G401 (cell line): ENCODE measurements around the gene ADGRD1. TPM values are rescaled to one million over a fixed set of nuclear protein-coding genes. Genes with fewer than 3 reads are reported as not detected.

Experiments
- DNase-seq: peaks from one replicate; pipeline ENCODE4 v3.0.0-alpha.2; 2015; ENCODE audit warnings: low spot score
- in situ Hi-C: cut with HindIII; loops from 2 replicates; pipeline ENCODE4 v1.10.0; 2016; ENCODE audit warnings: low sequenced_read_pairs, mixed read lengths
- total RNA-seq: library from RNA; depleted of rRNA; stranded (reverse); fragments of >200 nt; shearing (Covaris generic); gene quantifications from 2 replicates; pipeline ENCODE4 v1.2.3, GENCODE V29; 2014

ADGRD1 gene
- total RNA-seq, 1 experiment from 2014 or later = 0.51 TPM

DNA sequence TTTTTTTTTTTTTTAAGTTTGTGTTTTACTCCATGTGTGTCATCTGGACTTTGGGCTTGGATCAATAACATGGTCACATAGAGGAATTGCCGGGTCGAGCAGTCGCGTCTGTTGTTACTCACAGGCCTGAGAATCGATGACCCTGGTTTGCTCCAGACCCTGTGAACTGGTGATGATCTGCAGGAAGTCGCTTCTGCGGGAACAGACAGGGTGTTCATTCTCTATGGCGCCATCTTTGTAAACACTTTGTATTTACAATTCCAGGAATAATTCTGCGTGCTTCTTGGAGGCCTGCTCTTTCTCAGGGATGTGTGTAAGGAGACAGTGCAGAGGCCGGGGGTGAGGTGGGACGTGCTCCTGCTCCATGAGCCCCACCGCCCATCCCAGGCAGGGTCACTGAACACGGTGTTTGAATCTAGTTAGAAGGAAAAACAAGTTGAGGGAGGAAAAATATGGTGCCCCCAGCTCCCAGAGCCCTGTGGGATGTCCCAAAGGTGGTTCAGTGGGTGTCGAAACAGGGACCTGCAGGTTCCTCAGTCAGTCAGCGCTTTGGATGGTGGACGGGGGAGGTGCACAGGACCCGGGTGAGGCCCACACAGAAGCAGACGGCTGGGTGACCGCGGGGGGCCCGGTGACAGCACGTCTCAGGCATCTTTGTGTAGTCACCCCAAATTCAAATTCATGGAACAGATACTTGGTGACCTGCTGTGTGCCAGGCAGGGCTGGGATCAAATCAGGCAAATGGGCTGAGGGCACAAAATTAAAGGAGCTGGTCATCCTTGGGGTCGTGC is 58.8 kb downstream of the ADGRD1 start:
- in situ Hi-C loops = no loop called here
- no peak for DNase-seq

DNA sequence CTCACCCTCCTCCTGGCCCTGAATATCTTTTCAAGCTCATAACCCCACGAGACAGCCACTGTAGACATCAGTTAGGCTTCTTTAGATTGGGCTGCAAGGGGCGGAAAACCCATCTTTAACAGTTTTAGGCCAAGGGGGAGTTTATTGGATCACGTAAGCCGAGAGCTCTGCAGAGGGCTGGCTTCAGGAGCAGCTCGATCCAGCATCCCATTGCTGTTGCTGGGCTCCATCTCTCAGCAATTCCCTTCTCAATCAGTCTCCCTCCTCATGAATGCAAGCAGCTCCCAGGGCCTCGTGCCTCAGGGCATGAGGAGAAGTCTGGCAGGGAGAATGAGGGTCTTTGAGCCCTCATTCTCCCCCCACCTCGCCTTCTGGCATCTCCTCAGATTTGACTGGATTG is 59.4 kb downstream of the ADGRD1 start:
- in situ Hi-C loops = no loop called here
- no peak for DNase-seq

GRCh38 chr12:131014343-131014742 is 60.6 kb downstream of the ADGRD1 start:
- no peak for DNase-seq
- in situ Hi-C loops = no loop called here

DNA sequence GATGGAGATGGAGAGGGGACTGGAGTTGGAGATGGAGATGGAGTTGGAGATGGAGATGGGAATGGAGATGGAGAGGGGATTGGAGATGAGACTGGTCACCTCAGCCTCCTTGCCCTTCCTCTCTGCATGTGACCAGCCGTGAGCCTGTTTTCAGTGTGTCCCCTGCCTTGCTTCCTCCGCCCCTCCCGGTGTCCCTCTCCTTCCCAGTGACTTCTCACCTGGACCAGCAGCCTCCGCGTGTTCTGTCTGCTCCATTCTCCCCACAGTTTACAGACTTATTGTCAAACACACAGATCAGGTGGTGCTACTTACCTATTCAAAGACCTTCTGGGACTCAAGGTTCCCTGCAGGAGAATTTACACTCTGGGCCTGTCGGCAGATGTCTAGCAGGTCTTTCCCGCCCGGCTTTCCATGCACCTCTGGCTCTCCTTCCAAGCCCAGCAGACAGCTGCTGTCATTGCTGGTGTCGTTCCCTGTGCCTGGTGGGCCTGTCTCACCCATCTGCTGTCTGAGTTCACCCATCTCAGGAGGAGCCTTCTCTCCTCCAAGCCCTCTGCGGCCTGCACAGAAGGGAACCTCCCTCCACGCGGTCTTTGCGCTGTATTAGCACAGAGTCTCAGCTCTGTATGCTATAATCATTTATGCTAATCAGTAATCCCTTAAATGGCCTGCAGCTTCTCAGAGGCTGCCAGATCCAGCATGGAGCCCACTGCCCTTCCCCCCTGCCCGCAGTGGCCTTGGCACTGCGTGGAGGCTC is 62.1 kb downstream of the ADGRD1 start:
- no peak for DNase-seq
- in situ Hi-C loops = no loop called here

DNA sequence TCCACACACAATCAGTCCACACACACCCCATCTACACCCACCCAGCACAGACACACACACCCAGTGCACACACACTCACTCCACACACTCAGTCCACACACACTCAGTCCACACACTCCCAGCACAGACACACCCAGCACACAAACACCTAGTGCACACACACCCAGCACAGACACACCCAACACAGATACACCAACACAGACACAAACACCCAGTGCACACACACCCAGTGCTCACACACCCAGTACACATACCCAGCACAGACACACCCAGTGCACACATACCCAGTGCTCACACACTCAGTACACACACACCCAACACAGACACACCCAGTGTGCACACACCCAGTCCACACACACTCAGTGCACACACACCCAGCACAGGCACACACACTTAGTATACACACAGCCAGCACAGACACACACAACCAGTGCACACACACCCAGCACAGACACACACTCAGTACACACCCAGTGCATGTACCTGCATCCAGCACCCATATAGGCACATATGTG is 63.8 kb downstream of the ADGRD1 start:
- in situ Hi-C loops = no loop called here

DNA sequence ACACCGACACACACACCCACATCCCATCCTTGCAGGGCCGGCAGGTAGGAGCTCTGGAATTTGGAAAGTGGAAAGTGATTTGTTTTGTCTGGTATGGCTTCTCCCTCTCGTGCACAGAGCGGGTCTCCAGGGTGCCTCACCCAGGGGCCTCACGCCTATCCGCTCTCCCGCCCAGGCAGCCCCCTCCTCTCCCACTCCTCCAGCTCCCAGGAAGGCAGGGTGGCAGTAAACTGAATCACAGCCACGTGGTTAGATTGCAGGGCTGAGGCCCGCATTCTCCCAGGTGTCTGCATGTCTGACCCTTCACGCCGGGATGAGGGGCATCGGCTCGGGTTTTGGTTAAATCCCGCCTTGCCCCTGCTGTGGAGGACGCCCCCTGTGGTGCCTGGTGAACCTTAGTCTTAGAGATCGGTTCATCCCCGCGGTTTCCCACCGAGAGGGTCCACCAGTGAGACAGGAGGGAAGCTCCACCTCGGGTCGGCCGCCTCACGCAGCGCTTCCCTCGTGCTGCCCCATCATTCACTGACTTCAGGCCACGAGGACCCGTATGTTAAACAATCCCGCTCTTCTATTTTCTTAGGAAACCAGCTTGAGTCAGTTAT is 64.4 kb downstream of the ADGRD1 start:
- DNase-seq = no peak
- in situ Hi-C loops = no loop called here

More for the DNA sequence above, 63.8 kb downstream of the ADGRD1 start:
- DNase-seq = no peak

DNA sequence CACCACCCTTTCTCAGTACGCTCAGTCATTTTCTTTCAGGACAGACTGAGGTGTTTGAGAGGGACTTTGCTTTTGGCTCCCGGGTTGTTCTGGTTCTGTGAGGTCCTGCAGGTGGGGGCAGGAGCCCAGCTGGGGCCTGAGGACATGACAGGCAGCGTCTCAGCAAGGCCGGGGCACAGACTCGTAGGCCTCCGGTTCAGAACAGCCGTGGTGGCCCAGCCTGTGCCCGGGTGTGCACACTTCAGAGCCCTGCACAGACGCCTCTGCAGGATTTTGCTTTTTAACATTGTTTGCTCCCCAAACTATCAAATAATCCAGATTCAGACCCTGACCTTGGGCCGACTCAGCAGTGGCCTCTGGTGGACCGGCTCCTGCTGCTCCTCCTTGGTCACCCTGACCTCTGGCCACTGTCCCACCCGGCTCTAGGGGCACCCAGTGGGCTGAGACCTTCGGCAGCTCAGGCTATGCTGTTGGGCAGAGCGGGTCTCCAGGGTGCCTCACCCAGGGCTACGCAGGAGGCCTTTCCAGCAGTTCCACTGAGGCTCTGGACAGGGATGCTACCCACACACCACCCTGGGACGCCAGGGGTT is 65.2 kb downstream of the ADGRD1 start:
- no peak for DNase-seq
- in situ Hi-C loops = no loop called here

GRCh38 chr12:131020326-131021153 is 66.8 kb downstream of the ADGRD1 start:
- in situ Hi-C loops = no loop called here

GRCh38 chr12:131021154-131021541 is 67.4 kb downstream of the ADGRD1 start:
- in situ Hi-C loops = no loop called here
- no peak for DNase-seq

More at GRCh38 chr12:131020326-131021153, 66.8 kb downstream of the ADGRD1 start:
- DNase-seq = no peak

- no peak for DNase-seq
- in situ Hi-C loops = no loop called here
Observed at GRCh38 chr12:131024026-131024425, 70.3 kb downstream of the ADGRD1 start.

DNA sequence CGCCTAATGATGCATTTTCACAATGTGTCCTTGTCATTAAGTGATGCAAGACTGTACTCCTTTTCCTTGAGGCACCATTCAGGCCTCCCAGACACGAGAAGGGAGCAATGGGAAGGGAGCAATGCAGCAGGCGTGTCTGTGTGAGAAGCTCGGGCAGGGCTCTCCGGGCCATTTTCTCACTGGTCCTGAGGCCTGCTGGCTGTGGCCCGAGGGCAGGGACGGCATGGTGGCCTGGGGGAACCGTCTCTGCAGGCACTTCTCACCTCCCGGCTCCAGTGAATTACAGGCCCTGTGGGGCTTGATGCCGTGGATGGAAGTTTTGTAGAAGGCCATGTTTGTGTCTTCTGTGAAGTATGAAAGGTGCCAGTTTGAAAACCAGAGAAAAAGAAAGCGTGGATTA is 71.0 kb downstream of the ADGRD1 start:
- in situ Hi-C loops = no loop called here
- DNase-seq = no peak

- in situ Hi-C loops = no loop called here
- DNase-seq = no peak
Observed at GRCh38 chr12:131025234-131025633, 71.5 kb downstream of the ADGRD1 start.

DNA sequence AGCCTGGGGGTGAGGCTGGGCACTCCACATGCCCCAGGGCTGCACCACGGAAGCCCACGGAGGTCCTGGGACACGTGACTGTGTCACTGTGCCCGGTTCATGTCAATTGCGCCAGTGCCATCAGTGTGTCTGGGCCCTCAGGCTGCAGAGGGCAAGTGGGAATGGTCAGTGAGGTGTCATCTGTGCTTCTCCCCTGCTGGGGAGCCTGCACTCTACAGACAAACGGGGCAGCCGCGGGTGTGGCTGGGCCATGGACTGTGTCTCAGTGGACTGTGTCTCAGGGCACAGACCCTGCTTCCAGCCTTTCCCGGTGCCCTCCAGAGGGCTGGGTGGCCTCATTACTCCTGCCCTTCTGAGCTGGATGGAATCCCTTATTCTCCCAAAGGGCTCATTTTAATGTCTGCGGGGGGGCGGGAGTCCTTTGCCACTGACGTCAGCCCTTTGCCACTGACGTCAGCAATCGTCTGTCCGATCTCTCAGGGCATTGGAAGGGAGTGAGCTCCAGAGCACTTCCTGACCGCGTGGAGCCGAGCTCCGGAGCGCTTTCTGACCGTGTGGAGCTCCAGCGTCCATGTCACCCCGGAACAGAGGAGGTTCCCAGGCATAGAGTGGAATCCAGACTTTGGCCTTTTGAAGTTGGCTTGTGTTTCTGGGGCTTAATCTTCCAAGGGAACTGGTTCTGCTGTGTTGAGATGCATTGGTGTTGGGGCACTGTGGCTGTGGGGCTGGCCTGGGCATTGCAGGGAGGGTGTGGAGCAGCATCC is 72.4 kb downstream of the ADGRD1 start:
- in situ Hi-C loops = no loop called here
- no peak for DNase-seq

- DNase-seq = no peak
- in situ Hi-C loops = no loop called here
Observed at GRCh38 chr12:131026754-131027153, 73.0 kb downstream of the ADGRD1 start.

DNA sequence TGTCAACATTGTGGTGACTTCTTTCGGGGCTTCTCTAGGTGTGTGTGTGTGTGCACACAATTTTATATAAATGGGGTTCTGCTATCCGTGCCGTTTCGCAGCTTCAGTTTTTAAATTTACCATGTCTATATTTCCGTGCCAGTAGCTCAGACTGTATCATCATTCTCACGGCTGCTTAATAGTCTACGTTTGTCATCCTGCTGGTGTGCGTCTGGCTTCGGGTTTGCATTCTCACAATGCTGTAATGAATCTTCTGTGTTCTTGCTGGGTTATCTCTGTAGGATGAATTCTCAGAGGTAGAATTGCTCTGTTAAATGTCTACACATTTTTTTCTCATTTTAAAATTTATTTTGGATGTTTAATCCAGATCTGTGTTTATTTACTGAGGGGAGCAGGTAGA is 73.6 kb downstream of the ADGRD1 start:
- no peak for DNase-seq
- in situ Hi-C loops = no loop called here

DNA sequence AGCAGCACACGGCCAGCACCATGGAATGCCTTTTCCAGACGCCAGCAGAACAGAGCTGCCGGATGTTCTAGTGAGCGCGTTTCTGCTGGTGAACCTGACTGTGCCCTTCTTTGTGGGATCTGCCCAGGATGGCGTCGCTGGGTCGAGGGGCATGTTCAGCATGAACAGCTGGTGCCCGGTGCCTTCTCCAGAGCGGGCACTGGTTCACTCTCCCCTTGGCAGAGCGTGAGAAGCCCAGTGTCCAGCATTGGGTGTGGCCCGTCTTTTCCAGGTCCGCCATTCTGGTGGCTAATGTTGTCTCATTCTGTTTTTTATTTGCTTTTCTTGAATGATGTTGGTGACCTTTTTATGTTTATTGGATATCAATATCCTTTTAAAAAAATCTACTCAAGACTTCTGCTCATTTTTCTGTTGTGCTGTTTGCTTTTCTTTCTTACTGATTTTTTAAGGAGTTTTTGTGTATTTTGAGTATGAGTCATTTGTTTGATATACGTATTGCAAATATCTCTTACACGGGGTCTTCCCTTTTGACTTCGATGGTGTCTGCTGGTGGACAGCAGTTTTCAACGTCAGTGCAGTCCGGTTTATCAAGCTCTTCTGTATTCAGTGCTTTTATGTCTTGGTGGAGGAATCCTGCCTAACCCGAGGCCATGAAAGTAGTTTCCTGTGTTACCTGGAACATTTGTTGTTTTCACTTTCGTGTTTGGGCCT is 74.3 kb downstream of the ADGRD1 start:
- in situ Hi-C loops = no loop called here
- no peak for DNase-seq

GRCh38 chr12:131028587-131029338 is 75.1 kb downstream of the ADGRD1 start:
- in situ Hi-C loops = no loop called here
- no peak for DNase-seq
